ENCODE measurements around the gene CRMP1. TPM values are rescaled to one million over a fixed set of nuclear protein-coding genes. Genes with fewer than 3 reads are reported as not detected.

The CRMP1 gene
- total and polyA plus RNA-seq, 9 of the 15 experiments (the other 6 are each of a cell fraction or from before 2014, with no cell fraction given) = 0.03 to 0.04 TPM; not detected in 7

DNA sequence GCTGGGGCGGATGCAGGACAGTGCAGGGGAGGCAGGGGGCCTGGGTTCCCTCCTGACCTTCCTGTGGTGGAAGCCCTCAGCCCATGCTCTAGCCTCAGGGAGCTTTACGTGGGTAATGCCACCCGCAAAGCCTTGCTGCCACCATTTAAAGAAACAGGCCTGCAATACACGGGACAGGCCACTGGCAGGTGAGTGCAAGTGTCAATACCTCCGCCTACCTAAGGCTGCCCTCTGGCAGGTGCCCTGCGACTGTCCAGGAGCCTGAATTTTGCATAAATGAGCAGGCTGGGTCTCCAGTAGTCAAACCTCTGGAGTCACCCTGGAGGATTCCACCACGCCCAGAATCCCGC lies 5.9 kb downstream of the CRMP1 start (continued):
- TF ChIP-seq, protein P1, sequence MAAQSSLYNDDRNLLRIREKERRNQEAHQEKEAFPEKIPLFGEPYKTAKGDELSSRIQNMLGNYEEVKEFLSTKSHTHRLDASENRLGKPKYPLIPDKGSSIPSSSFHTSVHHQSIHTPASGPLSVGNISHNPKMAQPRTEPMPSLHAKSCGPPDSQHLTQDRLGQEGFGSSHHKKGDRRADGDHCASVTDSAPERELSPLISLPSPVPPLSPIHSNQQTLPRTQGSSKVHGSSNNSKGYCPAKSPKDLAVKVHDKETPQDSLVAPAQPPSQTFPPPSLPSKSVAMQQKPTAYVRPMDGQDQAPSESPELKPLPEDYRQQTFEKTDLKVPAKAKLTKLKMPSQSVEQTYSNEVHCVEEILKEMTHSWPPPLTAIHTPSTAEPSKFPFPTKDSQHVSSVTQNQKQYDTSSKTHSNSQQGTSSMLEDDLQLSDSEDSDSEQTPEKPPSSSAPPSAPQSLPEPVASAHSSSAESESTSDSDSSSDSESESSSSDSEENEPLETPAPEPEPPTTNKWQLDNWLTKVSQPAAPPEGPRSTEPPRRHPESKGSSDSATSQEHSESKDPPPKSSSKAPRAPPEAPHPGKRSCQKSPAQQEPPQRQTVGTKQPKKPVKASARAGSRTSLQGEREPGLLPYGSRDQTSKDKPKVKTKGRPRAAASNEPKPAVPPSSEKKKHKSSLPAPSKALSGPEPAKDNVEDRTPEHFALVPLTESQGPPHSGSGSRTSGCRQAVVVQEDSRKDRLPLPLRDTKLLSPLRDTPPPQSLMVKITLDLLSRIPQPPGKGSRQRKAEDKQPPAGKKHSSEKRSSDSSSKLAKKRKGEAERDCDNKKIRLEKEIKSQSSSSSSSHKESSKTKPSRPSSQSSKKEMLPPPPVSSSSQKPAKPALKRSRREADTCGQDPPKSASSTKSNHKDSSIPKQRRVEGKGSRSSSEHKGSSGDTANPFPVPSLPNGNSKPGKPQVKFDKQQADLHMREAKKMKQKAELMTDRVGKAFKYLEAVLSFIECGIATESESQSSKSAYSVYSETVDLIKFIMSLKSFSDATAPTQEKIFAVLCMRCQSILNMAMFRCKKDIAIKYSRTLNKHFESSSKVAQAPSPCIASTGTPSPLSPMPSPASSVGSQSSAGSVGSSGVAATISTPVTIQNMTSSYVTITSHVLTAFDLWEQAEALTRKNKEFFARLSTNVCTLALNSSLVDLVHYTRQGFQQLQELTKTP (IDR thresholded peaks at IDR 0.05; ENCODE audit: low read depth in 1 of 2, partially characterized antibody in 2 of 2) = no peak
- TF ChIP-seq TARDBP (IDR thresholded peaks at IDR 0.05) (no peak), KLF6 (CRISPR knock-in tag; IDR thresholded peaks at IDR 0.05; ENCODE audit: borderline replicate concordance) (no peak)

DNA sequence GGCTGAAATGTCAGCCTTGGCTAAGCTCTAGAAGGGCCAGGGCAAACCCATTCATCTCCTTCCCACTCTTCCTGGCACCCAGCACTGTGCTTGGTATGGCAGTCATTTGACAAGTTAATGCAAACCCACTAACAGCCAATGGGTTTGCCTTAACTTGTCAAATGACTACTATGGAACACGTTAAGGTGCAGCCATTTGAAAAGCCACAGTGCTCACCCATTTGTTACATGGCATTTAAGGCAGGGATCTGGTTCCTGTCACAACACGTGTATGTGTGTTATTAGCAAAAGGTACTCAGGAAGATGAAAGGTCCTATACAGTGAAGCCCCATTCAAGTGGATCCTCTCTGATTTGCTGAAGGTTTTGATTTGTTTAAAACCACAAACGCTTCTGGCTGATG lies 7.2 kb downstream of the CRMP1 start:
- H3K9me1 ChIP-seq (ENCODE audit: control insufficient read depth, insufficient read depth, low read length) = no peaks in the 10 kb centered on the region
- no peak overlapping the region for H3K9ac ChIP-seq (ENCODE audit: insufficient read depth in 1 of 2, low read depth in 2 of 2, low read length in 2 of 2)
- H3K4me1 ChIP-seq (replicated peaks in 1 of 2; ENCODE audit: control insufficient read depth in 2 of 2, insufficient read depth in 2 of 2, low read length in 2 of 2) = peaks cover 0 to 20% of the 10 kb centered on the region in 2 experiments; a peak in 2 of 5 replicates
- WGBS (ENCODE audit: insufficient coverage, low coverage, missing lambda C conversion rate) = 0% methylated on average over 3 of the region's 3 CpGs
- BruUV-seq (replicated peaks) = no TSS peak
- no peak overlapping the region for H3K27ac ChIP-seq (ENCODE audit: extremely low read depth, low read depth, low read length)
- DNase-seq (ENCODE audit: extremely low read depth in 1 of 4, low spot score in 3 of 4) (no peak), FAIRE-seq (no peak), ATAC-seq (no peak)
- no peak for TF ChIP-seq HDAC1 (IDR thresholded peaks at IDR 0.05)
- ChIA-PET POLR2A (no interaction called here), CTCF (ENCODE audit: low intra/inter-chr PET ratio) (no interaction called here)
- in situ Hi-C loops (cut with MboI) (no loop called here), intact Hi-C loops (cut with micrococcal nuclease) (no loop called here)
- H3K9me3 ChIP-seq (replicated peaks; ENCODE audit: control insufficient read depth, insufficient read depth, low read depth, low read length) = no peaks in the 10 kb centered on the region
- no peaks in the 10 kb centered on the region; the same call in 1 of the 2 replicates for H4K20me1 ChIP-seq (replicated peaks; ENCODE audit: control insufficient read depth, insufficient read depth, low read length)
- no peaks in the 10 kb centered on the region for H3K36me3 ChIP-seq (ENCODE audit: control insufficient read depth, insufficient read depth, low read length)
- no peak overlapping the region for H2AFZ ChIP-seq (ENCODE audit: low read depth, low read length)
- no peak overlapping the region for H3K4me2 ChIP-seq (ENCODE audit: insufficient read depth, low read length)
- H3K79me2 ChIP-seq (ENCODE audit: control insufficient read depth, insufficient read depth, low read length) = no peaks in the 10 kb centered on the region
- peaks cover 0 to 24% of the 10 kb centered on the region in 2 experiments; a peak in 2 of 5 replicates for H3K27me3 ChIP-seq (ENCODE audit: control insufficient read depth in 2 of 2, insufficient read depth in 2 of 2, low read length in 2 of 2)
- H3K4me3 ChIP-seq = no peak overlapping the region
